NCI-H345 treated with DMSO at 0.1 percent for 48 hours (cell line): Measurements from ENCODE around the gene PTPN14.

Experiments
- DNase-seq: peaks from one replicate; lab custom pipeline; 2025; ENCODE audit not compliant: unreplicated experiment; lab: John Stamatoyannopoulos, UW

PTPN14 gene

DNA sequence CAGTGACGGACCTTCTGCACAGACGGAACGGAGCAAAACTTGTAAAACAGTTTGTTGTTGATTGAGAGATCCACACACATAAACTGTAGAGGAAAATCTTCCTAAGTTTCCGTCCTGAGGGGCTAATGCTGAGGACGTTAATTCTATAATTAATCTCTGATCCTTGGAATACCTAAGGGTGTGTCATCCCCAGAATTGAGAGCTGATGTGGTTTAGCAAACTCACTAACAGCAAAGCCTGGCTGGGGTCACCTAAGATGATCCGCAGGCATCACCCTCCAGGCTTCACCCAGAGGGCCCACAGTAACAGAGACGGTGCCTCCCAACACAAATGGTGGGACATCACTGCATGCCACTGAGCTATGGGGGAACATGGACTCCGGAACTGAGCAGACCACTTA is 172.9 kb downstream of the PTPN14 start:
- no peak for DNase-seq

DNA sequence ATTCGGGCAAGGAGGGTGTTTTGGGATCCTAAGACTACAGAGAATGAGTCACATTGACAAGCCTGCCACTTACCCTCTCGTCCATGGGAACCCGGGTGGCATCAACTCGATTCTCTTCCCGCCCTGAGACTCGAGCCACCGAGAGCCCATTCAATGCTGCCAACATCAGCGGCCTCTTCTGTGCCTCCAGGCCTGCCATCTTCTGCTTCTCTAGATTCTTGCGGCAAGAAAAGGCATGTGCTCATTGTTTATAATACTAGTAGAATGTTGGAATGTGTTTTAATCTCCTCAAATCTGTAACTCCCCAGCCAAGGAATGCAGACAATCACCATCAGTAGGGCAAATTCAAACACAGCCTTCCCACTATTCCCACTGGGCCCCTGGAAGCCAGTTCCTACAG is 173.5 kb downstream of the PTPN14 start:
- no peak for DNase-seq

DNA sequence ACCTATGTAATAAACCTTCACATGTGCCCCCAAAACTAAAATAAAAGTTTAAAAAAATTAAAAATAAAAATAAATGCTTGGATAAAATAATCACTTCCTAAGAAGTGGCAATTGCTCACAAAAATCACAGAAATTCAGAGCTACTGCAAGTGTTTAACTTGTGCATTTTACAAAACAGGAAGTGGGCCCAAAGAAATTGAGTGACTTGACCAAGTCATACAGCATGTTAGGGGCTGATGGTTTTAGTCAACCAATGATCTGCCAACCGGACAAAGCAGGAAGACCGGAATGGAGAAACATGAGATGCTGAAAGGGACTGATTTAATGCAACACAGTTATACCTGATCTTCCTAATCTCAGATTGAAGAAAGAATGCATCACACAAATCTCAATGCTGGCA is 173.9 kb downstream of the PTPN14 start:
- DNase-seq = no peak

DNA sequence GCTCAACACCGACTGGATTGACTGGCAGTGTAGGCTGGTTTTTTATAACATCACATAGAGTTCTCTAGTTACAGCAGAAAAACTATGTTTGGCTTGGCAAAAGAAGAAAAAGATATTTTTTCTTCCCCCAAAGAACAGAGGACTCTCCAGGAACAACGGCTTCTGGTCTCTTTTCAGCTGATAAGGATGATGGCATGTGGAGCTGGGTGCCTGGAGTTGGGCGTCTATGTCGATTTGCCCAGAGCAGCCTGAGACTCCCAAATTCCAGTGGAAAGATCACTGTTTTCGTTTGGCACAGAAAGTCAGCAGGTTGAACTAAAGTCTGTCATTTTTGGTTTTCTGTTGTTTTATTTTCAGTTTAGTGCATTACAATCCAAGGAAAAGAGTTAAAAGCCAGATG is 179.3 kb downstream of the PTPN14 start:
- DNase-seq = no peak

DNA sequence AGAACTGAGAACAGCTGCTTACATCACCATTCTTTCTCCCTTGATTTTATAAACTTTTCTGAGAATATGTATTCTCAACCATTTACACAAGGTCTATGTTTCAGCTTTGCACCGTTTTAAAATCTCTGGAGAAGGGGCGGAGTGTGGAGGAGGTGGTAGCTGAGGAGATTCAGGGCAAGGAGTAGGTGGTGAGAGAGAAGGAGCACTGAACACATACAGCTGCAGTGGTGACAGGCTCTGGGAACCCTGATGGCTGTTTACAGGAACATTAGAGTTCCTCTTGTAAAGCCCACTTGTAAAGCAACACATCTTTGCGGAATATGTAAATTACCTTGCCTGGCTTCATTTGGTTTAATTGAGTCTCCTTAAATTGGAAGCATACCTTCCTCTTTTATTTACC is 180.8 kb downstream of the PTPN14 start:
- DNase-seq = no peak

DNA sequence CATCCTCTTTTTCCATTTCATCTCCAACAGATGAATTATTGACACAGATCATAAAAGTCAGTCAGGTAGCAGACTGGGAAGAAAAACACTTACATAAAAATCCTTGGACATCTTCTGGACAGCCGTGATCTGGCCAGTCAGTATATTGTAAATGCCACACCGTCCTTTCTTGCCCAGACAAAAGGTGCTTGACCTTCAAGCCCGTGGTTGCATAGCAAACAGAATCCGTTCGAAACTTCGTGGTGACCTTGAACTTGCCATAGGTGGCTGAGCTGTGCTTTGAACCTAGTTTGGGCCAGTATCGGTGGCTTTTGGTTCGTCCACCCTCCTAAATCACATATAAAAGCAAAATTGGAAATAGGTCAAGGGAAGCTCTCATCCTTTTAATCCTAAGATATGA is 182.0 kb downstream of the PTPN14 start:
- DNase-seq = no peak

DNA sequence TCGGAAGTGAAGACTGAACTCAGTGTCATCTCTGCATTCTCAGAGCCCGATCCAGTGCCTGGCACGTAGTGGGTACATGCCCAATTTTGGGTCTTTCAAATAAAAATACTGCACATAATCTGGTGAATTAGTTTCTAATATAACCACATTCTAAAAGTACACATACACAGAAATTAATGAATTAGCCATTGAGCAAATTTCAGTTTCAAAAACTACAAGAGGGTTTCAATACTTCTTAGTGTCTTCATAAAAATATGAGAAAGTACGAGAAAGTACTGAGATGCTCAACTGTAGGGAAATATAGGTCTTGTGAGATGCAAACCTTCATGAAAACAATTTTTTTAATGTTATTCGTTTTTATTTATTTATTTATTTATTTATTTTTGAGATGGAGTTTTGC is 183.6 kb downstream of the PTPN14 start:
- no peak for DNase-seq

DNA sequence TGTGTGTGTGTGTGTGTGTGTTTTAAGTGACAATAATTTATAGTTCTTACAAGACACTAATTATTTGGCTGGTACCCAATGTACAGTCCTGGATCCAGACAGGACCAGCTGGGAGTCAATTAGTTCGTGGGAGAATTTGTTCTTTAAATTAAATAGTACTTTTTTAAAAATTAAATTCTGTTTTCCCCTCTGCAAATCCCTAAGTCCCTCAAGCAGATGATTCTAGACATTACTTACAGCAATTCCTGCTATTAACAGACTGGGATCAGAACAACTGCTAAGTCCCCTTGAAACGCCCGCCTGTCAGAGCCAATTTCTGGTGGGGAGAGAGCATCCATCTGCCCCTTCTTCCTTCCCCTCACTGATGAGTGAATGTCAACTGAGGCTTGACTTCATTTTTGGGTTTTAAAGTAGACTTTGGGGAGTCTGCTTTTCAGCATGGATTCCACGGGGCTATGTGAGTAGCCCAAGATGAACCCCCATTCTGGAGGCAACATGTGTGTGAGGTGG is 186.6 kb downstream of the PTPN14 start:
- no peak for DNase-seq

DNA sequence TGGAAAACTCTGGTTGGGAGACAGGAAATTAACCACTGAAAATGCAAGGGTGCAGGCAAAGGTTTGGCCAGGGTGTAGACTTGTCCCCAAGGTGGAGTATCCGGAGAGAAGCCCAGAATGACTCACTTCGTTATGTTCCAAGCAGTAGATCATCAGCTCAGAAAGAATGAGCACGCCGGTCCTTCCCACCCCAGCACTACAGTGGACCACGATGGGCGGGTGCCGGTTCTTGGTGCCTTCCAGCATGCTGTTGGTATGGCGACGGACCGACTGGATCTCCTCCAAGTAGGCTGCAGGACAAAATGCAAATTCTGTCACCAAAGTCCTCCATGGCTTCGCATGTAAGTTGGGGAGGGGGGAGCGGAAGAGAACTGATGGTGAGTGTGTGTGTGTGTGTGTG is 187.0 kb downstream of the PTPN14 start:
- DNase-seq = no peak

DNA sequence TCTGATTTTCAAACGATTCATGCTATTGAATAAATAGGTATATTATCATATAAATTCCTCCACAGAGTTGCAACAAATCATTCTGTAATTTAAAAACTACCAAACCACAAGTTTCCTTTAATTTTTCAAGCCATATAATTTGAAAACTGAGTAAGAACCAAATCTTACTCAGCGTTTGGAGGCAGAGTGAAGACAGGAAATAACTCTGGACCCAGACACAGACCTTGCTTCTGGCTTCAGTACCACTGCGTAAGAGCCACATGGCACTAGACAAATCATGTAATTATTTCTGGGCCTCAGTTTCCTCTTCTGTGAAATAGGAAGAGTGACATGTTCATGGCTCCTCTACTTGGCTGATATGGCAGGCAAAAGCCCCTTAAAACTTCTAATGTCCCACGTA is 188.0 kb downstream of the PTPN14 start:
- no peak for DNase-seq

DNA sequence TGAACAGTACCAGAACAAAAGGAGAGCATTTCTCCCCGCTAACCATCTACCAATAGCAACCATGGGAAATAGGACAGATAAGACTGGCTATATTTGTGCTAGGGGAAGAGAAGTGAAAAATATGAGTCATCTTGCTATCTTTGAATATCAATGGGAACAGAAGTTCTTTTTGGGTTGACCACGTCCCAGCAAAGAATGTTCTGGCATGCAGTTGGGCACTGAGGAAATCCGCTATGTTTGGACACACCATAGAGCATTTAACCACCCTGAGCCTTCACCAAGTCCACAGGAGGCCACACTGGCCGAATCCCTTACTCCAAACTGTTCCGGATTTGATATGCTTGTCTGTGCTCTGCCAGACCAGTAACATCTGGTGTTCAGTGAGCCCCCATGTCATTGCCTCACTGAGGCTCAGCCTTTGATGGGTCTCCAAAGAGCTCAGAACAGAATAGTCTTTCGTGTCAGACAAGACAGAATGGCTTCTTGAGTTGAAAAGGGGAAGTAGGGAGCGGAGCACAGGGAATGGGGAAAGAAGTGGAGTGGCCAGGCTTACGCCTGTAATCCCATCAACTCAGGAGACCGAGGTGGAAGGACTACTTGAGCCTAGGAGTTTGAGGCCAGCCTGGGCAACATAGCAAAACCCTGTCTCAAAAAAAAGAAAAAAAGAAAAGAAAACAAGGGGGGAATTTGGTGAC is 189.1 kb downstream of the PTPN14 start:
- DNase-seq = no peak

DNA sequence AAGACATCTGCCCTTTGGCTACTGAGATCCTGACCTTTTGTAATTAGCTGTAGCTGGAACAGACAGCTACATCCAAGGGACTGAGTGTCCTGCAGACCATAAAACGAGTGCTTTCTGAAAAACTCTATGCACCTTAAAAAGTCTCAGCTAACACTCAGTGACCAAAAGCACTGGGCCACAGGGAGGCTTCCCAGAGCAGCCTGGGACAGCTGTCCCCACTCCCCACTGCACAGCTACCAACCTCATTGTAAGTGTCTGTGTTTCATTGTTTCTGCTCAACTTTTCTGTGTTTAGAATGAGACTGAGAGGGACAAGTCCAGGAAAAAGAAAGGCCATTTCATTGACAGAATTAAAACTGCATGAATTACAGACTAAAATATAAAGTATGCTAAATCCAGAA is 189.8 kb downstream of the PTPN14 start:
- DNase-seq = no peak

DNA sequence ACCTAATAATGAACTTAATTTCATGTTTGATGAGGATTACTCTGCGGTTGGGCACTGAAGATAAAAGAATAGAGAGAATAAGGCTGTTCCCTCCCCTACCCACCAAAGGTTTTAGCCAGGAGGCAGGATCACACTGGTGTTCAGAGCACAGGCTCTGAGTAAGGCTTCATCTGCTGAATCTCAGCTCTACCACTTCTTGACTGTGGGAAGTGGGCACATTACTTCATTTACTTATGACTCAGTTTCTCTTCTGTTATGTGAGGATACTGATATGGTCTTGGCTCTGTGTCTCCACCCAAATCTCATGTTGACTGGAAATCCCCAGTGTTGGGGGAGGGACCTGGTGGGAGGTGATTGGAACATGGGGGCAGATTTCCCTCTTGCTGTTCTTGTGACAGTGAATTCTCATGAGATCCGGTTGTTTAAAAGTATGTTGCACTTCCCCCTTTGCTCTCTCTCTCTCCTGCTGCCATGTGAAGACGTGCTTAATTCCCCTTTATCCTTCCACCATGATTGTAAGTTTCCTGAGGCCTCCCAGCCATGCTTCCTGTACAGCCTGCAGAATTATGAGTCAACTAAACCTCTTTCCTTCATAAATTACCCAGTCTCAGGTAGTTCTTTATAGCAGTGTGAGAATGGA is 190.8 kb downstream of the PTPN14 start:
- DNase-seq = no peak

DNA sequence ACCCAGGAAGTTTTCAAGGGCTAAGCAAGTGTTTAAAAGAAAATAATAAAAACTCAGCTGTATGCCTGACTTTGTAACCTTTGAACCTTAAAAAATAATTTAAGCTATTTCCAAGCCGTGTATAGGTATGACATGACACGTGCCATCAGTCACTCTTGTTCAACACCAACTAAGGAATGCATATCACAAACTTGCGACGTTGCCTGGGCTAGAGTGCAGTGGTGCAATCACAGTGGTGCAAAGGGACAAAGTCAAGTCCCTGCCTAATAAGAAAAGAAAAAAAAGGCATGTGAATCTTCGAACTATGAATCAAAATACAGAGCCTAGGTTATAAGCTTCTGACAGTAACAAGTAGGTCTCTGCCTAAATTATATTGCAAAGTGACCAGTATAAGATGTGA is 191.3 kb downstream of the PTPN14 start:
- DNase-seq = no peak

DNA sequence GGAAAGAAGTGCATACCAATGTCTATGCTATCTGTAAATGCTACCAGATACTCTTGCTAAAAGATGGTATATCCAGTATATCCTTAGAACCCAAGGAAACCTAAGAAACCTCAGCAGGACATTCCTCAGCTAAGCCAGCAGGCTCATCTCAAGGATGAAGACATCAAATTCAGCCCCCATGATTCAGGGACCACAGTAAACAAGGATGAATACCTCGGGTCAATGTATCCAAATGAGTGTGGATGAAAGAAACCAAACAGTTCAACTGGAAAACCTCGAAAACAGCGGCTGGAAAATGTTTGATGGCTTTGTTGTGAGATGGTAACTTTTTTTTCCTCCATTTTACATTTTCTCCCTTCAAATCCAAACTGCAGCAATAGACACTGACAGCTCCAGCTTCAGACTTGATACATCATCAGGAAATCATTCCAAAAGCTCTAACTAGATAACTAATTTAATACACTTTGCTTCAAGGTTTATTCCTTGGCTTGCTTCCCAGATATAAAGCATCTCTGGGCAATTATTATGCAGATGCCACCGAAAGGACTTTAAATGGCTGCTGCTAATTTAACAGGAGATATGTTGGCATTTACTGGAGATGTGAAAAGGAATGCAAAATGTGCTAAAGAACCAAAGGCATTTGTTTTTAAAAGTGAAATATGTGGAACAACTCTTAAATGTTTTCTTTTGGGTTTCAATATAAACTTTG is 196.8 kb downstream of the PTPN14 start:
- no peak for DNase-seq

DNA sequence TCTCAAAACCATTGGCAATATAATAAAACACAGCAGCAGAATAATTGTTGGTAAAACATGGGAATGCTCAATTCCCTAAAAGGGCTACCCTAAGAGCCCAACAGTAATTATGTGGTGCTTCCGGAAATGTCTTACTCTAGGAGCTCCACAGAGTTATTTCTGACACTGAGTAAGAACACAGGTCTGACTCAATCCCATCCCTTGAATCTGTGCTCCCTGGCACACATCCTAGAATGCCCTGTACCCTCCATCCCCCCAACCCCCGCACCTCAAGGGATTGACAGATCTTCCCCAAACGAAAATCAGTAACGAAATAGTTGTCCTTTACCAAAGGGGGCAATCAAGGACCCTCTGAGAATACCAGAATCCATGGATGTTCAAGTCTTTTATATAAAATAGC is 198.6 kb downstream of the PTPN14 start:
- no peak for DNase-seq

DNA sequence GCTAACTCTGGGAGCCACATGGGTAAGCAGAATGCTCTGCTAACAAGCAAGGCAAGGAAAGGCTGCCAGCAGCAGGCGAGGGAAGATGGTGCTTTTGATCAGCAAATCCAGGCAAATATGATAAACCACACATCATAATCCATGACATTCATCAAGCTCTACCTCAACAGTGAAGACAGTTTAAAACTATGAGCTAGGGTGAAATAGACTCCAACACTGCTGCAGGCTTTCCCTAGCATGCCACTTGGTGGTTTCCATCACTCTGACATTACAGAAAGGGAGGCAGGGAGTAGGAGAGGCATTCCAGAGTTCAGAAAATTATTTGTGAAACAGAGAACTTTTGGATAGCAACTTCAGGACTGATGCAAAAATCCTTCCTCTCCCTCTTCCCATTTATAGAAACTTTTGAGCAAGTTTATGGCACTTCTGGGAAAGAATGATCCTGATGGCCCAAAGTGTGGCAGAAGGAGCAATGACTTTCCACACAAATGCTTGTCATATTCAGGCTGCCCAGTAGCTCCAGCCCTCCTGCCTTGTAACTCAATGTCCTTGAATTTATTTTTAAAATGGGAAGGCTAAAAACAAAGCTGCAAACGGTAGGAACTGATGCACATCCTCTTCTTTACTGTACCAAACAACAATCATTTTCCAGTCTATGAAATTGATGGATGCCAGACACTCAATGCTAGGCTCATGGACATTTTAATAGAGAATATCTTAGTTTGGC is 199.7 kb downstream of the PTPN14 start:
- no peak for DNase-seq

DNA sequence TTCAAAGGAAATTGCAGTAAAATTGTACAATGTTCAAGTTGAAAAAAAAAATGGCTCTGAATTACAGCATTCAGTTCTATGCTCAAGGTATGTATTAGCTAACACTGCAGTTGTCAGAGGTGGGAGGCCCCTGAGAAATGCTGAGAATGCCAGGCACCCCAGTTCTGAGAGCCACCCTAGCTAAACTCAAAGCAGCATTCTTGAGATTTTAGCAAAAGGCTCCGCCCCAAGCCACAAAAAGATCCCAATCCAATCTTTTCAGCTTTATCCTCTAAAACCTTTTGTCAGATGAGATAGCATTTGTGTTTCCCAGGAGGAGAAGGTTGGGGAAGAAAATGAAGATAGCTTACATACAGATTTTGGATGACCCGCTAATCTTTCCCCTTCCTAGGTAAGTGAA is 201.6 kb downstream of the PTPN14 start:
- no peak for DNase-seq

DNA sequence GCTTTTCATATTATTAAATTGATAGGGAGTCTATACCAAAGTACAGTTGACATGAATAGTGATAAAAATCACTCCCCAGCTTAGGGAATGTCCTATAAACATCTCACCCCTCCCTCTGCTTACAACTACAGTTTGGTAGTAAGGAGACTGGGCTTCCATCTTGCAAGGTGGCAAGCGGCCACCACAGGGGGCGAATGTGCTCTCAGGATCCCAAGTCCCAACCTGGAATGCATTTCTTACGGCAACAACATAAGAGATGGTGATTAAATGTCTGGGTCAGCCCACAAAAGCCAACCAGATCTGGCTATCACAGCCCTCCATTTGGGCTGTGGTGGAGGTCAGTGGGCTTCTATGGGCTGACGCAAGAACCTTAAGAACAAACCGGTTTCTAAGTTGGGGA is 202.4 kb downstream of the PTPN14 start:
- no peak for DNase-seq

DNA sequence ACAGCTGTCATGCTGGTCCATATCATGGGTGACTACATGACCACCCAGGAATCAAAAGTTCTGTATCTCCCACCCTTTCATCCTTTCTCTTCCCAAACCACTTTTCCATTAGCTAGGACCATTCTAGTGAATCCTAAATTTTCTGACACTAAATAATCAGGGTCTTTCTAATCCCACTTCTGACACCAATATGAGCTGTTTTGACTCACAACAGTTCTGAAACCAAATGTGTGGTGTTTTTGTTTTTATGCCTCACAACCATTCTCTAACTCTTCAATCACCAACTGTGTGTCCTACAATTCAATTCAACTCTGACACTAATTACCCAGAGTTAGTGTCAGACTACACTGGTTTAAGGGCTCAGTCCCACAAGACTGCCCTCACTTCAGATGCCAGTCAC is 206.5 kb downstream of the PTPN14 start:
- no peak for DNase-seq

DNA sequence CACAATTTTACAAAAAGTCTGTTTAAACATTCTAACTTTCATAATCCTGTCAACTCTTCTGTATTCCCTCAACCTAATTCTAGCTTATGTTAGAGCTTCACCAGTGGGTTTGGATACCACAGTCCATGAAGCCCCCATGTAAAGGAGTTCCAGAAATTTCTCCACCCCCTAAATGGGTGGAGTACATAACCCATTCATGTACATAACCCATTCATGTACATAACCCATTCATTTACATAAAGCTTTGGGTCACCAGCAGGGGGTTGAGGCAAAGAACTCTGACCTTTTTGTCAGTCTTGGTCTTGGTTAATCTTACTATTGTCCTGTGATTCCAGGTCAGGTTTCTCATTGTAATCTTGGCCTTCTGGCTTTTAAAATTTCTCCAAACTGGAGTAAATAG is 208.9 kb downstream of the PTPN14 start:
- DNase-seq = no peak

DNA sequence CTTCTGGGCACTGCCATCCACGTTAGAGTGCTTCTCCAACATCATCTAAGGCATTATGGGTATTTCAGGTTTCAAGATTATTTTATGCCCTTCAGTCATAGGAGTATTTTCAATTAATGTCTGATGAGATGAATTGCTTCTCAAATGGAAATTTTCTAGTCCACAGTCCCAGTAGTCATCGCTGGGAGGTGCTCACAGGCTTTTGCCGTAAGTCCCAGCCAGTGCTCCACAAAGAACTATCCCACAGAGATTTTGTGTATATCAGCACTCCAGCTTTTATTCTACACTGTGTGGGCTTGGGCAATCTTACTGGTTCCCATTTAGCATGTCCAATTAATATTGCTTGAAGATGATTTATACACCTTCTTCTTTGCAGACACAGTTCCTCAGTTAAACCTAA is 209.5 kb downstream of the PTPN14 start:
- DNase-seq = no peak
